Uterus (tissue), 2 donors: ENCODE data around the gene ZNF813.

Experiments used
- POLR2A ChIP-seq, 2 donors: fragments of 450-650 bp; IDR thresholded peaks; one replicate each; pipeline ENCODE4 v1.6.1; 2016; ENCODE audit warnings: antibody characterized with exemption in 2 of 2, mild to moderate bottlenecking in 1 of 2, moderate library complexity in 1 of 2
- TF ChIP-seq, protein P1 (sequence below), 4 experiments: fragments of 200-600 bp in 2 of 4; fragments of 450-650 bp in 2 of 4; sonication (generic) in 2 of 4; IDR thresholded peaks; one replicate each; pipeline ENCODE4 v1.5.1; 2016 to 2019; ENCODE audit warnings: antibody characterized with exemption in 4 of 4, mild to moderate bottlenecking in 2 of 4, moderate library complexity in 1 of 4

- TF ChIP-seq POLR2A (IDR thresholded peaks at IDR 0.05): no peak
- TF ChIP-seq, protein P1, sequence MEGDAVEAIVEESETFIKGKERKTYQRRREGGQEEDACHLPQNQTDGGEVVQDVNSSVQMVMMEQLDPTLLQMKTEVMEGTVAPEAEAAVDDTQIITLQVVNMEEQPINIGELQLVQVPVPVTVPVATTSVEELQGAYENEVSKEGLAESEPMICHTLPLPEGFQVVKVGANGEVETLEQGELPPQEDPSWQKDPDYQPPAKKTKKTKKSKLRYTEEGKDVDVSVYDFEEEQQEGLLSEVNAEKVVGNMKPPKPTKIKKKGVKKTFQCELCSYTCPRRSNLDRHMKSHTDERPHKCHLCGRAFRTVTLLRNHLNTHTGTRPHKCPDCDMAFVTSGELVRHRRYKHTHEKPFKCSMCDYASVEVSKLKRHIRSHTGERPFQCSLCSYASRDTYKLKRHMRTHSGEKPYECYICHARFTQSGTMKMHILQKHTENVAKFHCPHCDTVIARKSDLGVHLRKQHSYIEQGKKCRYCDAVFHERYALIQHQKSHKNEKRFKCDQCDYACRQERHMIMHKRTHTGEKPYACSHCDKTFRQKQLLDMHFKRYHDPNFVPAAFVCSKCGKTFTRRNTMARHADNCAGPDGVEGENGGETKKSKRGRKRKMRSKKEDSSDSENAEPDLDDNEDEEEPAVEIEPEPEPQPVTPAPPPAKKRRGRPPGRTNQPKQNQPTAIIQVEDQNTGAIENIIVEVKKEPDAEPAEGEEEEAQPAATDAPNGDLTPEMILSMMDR (IDR thresholded peaks at IDR 0.05): no peak
These were observed 37.4 kb downstream of the ZNF813 start for GRCh38 chr19:53504885-53505284.
